Measurements from ENCODE around the gene PDGFD. TPM values are rescaled to one million over a fixed set of nuclear protein-coding genes. Genes with fewer than 3 reads are reported as not detected.

PDGFD gene
- total and polyA plus RNA-seq, 2 donors (not counting 1 experiment from before 2014, with no cell fraction given): 0.07 to 0.71 TPM

- no peak overlapping the region for H3K4me2 ChIP-seq (replicated peaks; ENCODE audit: low read depth, low read length, poor library complexity, severe bottlenecking)
- TF ChIP-seq, protein P1, sequence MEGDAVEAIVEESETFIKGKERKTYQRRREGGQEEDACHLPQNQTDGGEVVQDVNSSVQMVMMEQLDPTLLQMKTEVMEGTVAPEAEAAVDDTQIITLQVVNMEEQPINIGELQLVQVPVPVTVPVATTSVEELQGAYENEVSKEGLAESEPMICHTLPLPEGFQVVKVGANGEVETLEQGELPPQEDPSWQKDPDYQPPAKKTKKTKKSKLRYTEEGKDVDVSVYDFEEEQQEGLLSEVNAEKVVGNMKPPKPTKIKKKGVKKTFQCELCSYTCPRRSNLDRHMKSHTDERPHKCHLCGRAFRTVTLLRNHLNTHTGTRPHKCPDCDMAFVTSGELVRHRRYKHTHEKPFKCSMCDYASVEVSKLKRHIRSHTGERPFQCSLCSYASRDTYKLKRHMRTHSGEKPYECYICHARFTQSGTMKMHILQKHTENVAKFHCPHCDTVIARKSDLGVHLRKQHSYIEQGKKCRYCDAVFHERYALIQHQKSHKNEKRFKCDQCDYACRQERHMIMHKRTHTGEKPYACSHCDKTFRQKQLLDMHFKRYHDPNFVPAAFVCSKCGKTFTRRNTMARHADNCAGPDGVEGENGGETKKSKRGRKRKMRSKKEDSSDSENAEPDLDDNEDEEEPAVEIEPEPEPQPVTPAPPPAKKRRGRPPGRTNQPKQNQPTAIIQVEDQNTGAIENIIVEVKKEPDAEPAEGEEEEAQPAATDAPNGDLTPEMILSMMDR (IDR thresholded peaks at IDR 0.05): no peak
- TF ChIP-seq EZH2 (IDR thresholded peaks at IDR 0.05; ENCODE audit: borderline replicate concordance, insufficient read depth, low read depth, low read length, poor library complexity, severe bottlenecking): no peak
- no peaks in the 10 kb centered on the region for H3K36me3 ChIP-seq (replicated peaks in 1 of 2; ENCODE audit: control extremely low read depth in 1 of 2, control insufficient read depth in 1 of 2, extremely low read depth in 1 of 2, insufficient read depth in 2 of 2, low read length in 1 of 2)
- no peak overlapping the region for H2AFZ ChIP-seq (ENCODE audit: insufficient read depth, low read depth, low read length, poor library complexity, severe bottlenecking)
- no peaks in the 10 kb centered on the region for H3K79me2 ChIP-seq (ENCODE audit: control insufficient read depth, insufficient read depth, low read length)
- H4K20me1 ChIP-seq (ENCODE audit: control insufficient read depth, insufficient read depth, low read length, poor library complexity, severe bottlenecking): no peaks in the 10 kb centered on the region
- no peaks in the 10 kb centered on the region for H3K4me1 ChIP-seq (ENCODE audit: control insufficient read depth in 2 of 2, insufficient read depth in 2 of 2, low read length in 2 of 2)
- WGBS (ENCODE audit: insufficient coverage): 100% methylated on average over 2 of the region's 4 CpGs
- CTCF ChIA-PET: no interaction called here
- Mint-ChIP-seq H3K4me1 (no peaks in the 10 kb centered on the region), H3K4me3 (no peak overlapping the region), H3K9me3 (ENCODE audit: insufficient read depth) (no peaks in the 10 kb centered on the region), H3K27me3 (no peaks in the 10 kb centered on the region), H3K27ac (no peak overlapping the region)
- H3K27ac ChIP-seq (ENCODE audit: low read length in 2 of 2): no peak overlapping the region
- H3K27me3 ChIP-seq (replicated peaks in 1 of 4; ENCODE audit: control extremely low read depth in 1 of 4, control insufficient read depth in 3 of 4, insufficient read depth in 4 of 4, low read length in 3 of 4): no peaks in the 10 kb centered on the region
- ATAC-seq (ENCODE audit: low read depth) (no peak), DNase-seq (no peak)
- H3K9ac ChIP-seq (ENCODE audit: low read length): no peak overlapping the region
- H3K4me3 ChIP-seq (ENCODE audit: control extremely low read depth in 1 of 5, extremely low read depth in 1 of 5, insufficient read depth in 1 of 5, low read depth in 2 of 5, low read length in 4 of 5): no peak overlapping the region
- H3K9me3 ChIP-seq (ENCODE audit: control extremely low read depth in 1 of 3, control insufficient read depth in 2 of 3, insufficient read depth in 1 of 3, low read length in 2 of 3): no peaks in the 10 kb centered on the region
- intact Hi-C loops (cut with micrococcal nuclease): no loop called here
- POLR2A ChIA-PET: no interaction called here
Observed at GRCh38 chr11:103972013-103972412, 191.9 kb downstream of the PDGFD start.

- ChIA-PET CTCF (no interaction called here), POLR2A (no interaction called here)
- intact Hi-C loops (cut with micrococcal nuclease): no loop called here
- H2AFZ ChIP-seq (ENCODE audit: insufficient read depth, low read depth, low read length, poor library complexity, severe bottlenecking): no peak overlapping the region
- Mint-ChIP-seq H3K4me3 (no peak overlapping the region), H3K9me3 (ENCODE audit: insufficient read depth) (no peaks in the 10 kb centered on the region), H3K4me1 (no peaks in the 10 kb centered on the region), H3K27ac (no peak overlapping the region), H3K27me3 (no peaks in the 10 kb centered on the region)
- no peak overlapping the region for H3K4me3 ChIP-seq (ENCODE audit: control extremely low read depth in 1 of 5, extremely low read depth in 1 of 5, insufficient read depth in 1 of 5, low read depth in 2 of 5, low read length in 4 of 5)
- TF ChIP-seq, protein P1 (IDR thresholded peaks at IDR 0.05): no peak
- TF ChIP-seq EZH2 (IDR thresholded peaks at IDR 0.05; ENCODE audit: borderline replicate concordance, insufficient read depth, low read depth, low read length, poor library complexity, severe bottlenecking): no peak
- H4K20me1 ChIP-seq (ENCODE audit: control insufficient read depth, insufficient read depth, low read length, poor library complexity, severe bottlenecking): no peaks in the 10 kb centered on the region
- no peaks in the 10 kb centered on the region for H3K4me1 ChIP-seq (ENCODE audit: control insufficient read depth in 2 of 2, insufficient read depth in 2 of 2, low read length in 2 of 2)
- no peak for DNase-seq
- no peaks in the 10 kb centered on the region for H3K27me3 ChIP-seq (replicated peaks in 1 of 4; ENCODE audit: control extremely low read depth in 1 of 4, control insufficient read depth in 3 of 4, insufficient read depth in 4 of 4, low read length in 3 of 4)
- no peak for ATAC-seq (ENCODE audit: low read depth)
- no CpG with 5 or more reads among the region's 1 CpG for WGBS (ENCODE audit: insufficient coverage)
- no peaks in the 10 kb centered on the region for H3K79me2 ChIP-seq (ENCODE audit: control insufficient read depth, insufficient read depth, low read length)
- H3K9ac ChIP-seq (ENCODE audit: low read length): no peak overlapping the region
- no peak overlapping the region for H3K4me2 ChIP-seq (replicated peaks; ENCODE audit: low read depth, low read length, poor library complexity, severe bottlenecking)
- H3K27ac ChIP-seq (ENCODE audit: low read length in 2 of 2): no peak overlapping the region
- no peaks in the 10 kb centered on the region for H3K9me3 ChIP-seq (ENCODE audit: control extremely low read depth in 1 of 3, control insufficient read depth in 2 of 3, insufficient read depth in 1 of 3, low read length in 2 of 3)
- no peaks in the 10 kb centered on the region for H3K36me3 ChIP-seq (replicated peaks in 1 of 2; ENCODE audit: control extremely low read depth in 1 of 2, control insufficient read depth in 1 of 2, extremely low read depth in 1 of 2, insufficient read depth in 2 of 2, low read length in 1 of 2)
Observed at GRCh38 chr11:103970701-103971249, 193.2 kb downstream of the PDGFD start.

All from B cell (primary cell).